HEK293 (cell line): Measurements from ENCODE around the gene TSPYL4.

ENCODE experiments used
- CTCF ChIA-PET: fragments of 350-600 bp; formaldehyde crosslinking; extraction: SDS; loops from one replicate; lab custom pipeline; 2021; ENCODE audit warnings: antibody characterized with exemption; lab: Yijun Ruan, JAX
- POLR2A ChIA-PET: fragments of 300-600 bp; formaldehyde crosslinking; extraction: SDS; loops from one replicate; lab custom pipeline; 2020; ENCODE audit warnings: antibody characterized with exemption, inconsistent platforms; lab: Yijun Ruan, JAX
- H3K27ac ChIP-seq: fragments of 200-500 bp; sonication (Bioruptor generic); 2 replicates; pipeline ENCODE4 v1.5.1; 2014; ENCODE audit warnings: low read depth, low read length, control low read depth, inconsistent platforms; ENCODE audit errors: extremely low read depth
- H3K36me3 ChIP-seq, 2 experiments: fragments of 200-500 bp in 1 of 2; sonication (Bioruptor generic) in 1 of 2; 1 replicate in 1 of 2; 2 replicates in 1 of 2; pipeline ENCODE4 v1.5.1; 2014 to 2017; ENCODE audit warnings: inconsistent platforms in 2 of 2, low read length in 2 of 2; ENCODE audit not compliant: control insufficient read depth in 2 of 2, insufficient read depth in 1 of 2
- H3K4me1 ChIP-seq: fragments of 200-500 bp; sonication (Bioruptor generic); 2 replicates; pipeline ENCODE4 v1.5.1; 2014; ENCODE audit warnings: mild to moderate bottlenecking, low read length, inconsistent platforms; ENCODE audit not compliant: control insufficient read depth, insufficient read depth
- H3K4me3 ChIP-seq: 2 replicates; pipeline ENCODE4 v1.5.1; 2011; ENCODE audit warnings: low read depth, mild to moderate bottlenecking, control low read depth, low read length, moderate library complexity
- H3K9me3 ChIP-seq: fragments of 200-500 bp; sonication (Bioruptor generic); 2 replicates; pipeline ENCODE4 v1.5.1; 2014; ENCODE audit warnings: low read depth, low read length, inconsistent platforms; ENCODE audit not compliant: control insufficient read depth, insufficient read depth
- CTCF ChIP-seq: fragments of 450-650 bp; formaldehyde crosslinking; IDR thresholded peaks from 2 replicates; pipeline ENCODE4 v1.5.1; 2016; ENCODE audit warnings: missing biosample characterization, missing genetic modification characterization
- GFI1B ChIP-seq: fragments of 450-650 bp; formaldehyde crosslinking; IDR thresholded peaks from 2 replicates; pipeline ENCODE4 v1.5.1; 2016; ENCODE audit warnings: missing biosample characterization, missing genetic modification characterization
- GLIS2 ChIP-seq: fragments of 450-650 bp; formaldehyde crosslinking; IDR thresholded peaks from 2 replicates; pipeline ENCODE4 v1.5.1; 2016; ENCODE audit warnings: missing biosample characterization, missing genetic modification characterization
- PRDM4 ChIP-seq: fragments of 450-650 bp; formaldehyde crosslinking; IDR thresholded peaks from 2 replicates; pipeline ENCODE4 v1.5.1; 2017; ENCODE audit warnings: missing biosample characterization, missing genetic modification characterization
- ZNF10 ChIP-seq: fragments of 450-650 bp; formaldehyde crosslinking; IDR thresholded peaks from 2 replicates; pipeline ENCODE4 v1.5.1; 2017; ENCODE audit warnings: missing biosample characterization, missing genetic modification characterization
- ZNF600 ChIP-seq: fragments of 450-650 bp; formaldehyde crosslinking; IDR thresholded peaks from 2 replicates; pipeline ENCODE4 v1.5.1; 2016; ENCODE audit warnings: missing biosample characterization, missing genetic modification characterization

The TSPYL4 gene

GRCh38 chr6:116201538-116201937 is 52.3 kb downstream of the TSPYL4 start (continued):
- TF ChIP-seq CTCF (tag by site-specific recombination), result no peak

- ChIA-PET CTCF (no interaction called here), POLR2A (no interaction called here)
- peaks cover 3% of the 10 kb centered on the region; the same call in 1 of the 2 replicates for H3K4me1 ChIP-seq
- TF ChIP-seq ZNF10 (tag by site-specific recombination), result peak; percentile 46; the same call in 1 of the 2 replicates
- TF ChIP-seq GFI1B (tag by site-specific recombination), result no peak
- 0 out of 2 replicates have a peak, but pooled peaks have one; percentile 22 for TF ChIP-seq ZNF600 (tag by site-specific recombination)
- TF ChIP-seq PRDM4 (tag by site-specific recombination), result peak; percentile 54; the same call in 1 of the 2 replicates
- TF ChIP-seq GLIS2 (tag by site-specific recombination), result no peak
- H3K36me3 ChIP-seq, result no peaks in the 10 kb centered on the region
- H3K9me3 ChIP-seq, result no peaks in the 10 kb centered on the region
- no peak overlapping the region for H3K27ac ChIP-seq
- no peak overlapping the region for H3K4me3 ChIP-seq
Observed at GRCh38 chr6:116200619-116201249, 53.1 kb downstream of the TSPYL4 start.
